HCT116 (cell line): Measurements from ENCODE around the gene TMSB4Y. TPM values are rescaled to one million over a fixed set of nuclear protein-coding genes. Genes with fewer than 3 reads are reported as not detected.

Experiments
- ATAC-seq: fragments of 200-7000 bp; cut with Tn5 transposase; 2 replicates; pipeline ENCODE4 v1.9.1; 2020; ENCODE audit warnings: mild to moderate bottlenecking, moderate library complexity
- BruUV-seq: library from RNA; stranded (reverse); fragments of 400-500 nt; replicated peaks from 2 replicates; lab custom pipeline; 2021; lab: Mats Ljungman, UMichigan
- CTCF ChIA-PET: fragments of 300-600 bp; sonication (Branson Sonifier 250); formaldehyde crosslinking; loops from one replicate; lab custom pipeline; 2021; ENCODE audit warnings: antibody characterized with exemption; lab: Charles Lee
- POLR2A ChIA-PET: fragments of 300-600, 350-600 bp; sonication (Branson Sonifier 250); formaldehyde crosslinking; loops from one replicate; lab custom pipeline; 2021; ENCODE audit warnings: antibody characterized with exemption; lab: Charles Lee
- RAD21 ChIA-PET, 2 experiments: fragments of 300-600 bp; sonication (Branson Sonifier 250); formaldehyde crosslinking; loops; one replicate each; lab custom pipeline; 2023; ENCODE audit warnings: low total read pairs in 2 of 2; ENCODE audit not compliant: uncharacterized antibody in 2 of 2, unreplicated experiment in 2 of 2, low non-redundant PET in 1 of 2; lab: Charles Lee
- DNase-seq: peaks from one replicate; pipeline ENCODE4 v3.0.0-alpha.2; 2010; ENCODE audit warnings: low read depth, low spot score
- H2AFZ ChIP-seq: fragments of 200-600 bp; shearing (Covaris generic), sonication (generic); 2 replicates; pipeline ENCODE4 v1.6.1; 2017; ENCODE audit warnings: low read depth, mixed run types, mixed read lengths, antibody characterized with exemption, low read length; ENCODE audit not compliant: poor library complexity, severe bottlenecking
- H3K27ac ChIP-seq: 2 replicates; pipeline ENCODE4 v1.5.1; 2012; ENCODE audit warnings: low read depth, low read length
- H3K27me3 ChIP-seq: fragments of 200-600 bp; sonication (generic); 2 replicates; pipeline ENCODE4 v1.6.1; 2016; ENCODE audit warnings: mixed run types, low read length, mixed read lengths; ENCODE audit not compliant: insufficient read depth
- H3K36me3 ChIP-seq, 2 experiments: fragments of 200-500 bp in 1 of 2; fragments of 200-600 bp in 1 of 2; sonication (Bioruptor generic) in 1 of 2; sonication (generic) in 1 of 2; 2 replicates each; pipeline versions ENCODE4 v1.5.1 to v1.6.1; 2014 to 2016; ENCODE audit warnings: low read length in 2 of 2, inconsistent platforms in 1 of 2, mixed read lengths in 1 of 2, mixed run types in 1 of 2; ENCODE audit not compliant: insufficient read depth in 2 of 2, control insufficient read depth in 1 of 2
- H3K4me1 ChIP-seq, 2 experiments: fragments of 200-600 bp in 1 of 2; sonication (generic) in 1 of 2; 2 replicates each; pipeline versions ENCODE4 v1.5.1 to v1.6.1; 2012 to 2017; ENCODE audit warnings: low read length in 2 of 2, inconsistent platforms in 1 of 2, mild to moderate bottlenecking in 1 of 2, mixed read lengths in 1 of 2, mixed run types in 1 of 2, moderate library complexity in 1 of 2; ENCODE audit not compliant: insufficient read depth in 2 of 2, control insufficient read depth in 1 of 2
- H3K4me2 ChIP-seq: fragments of 200-600 bp; sonication (generic); 2 replicates; pipeline ENCODE4 v1.6.1; 2017; ENCODE audit warnings: mixed run types, low read length, mixed read lengths
- H3K4me3 ChIP-seq, 2 experiments: fragments of 200-600 bp in 1 of 2; sonication (generic) in 1 of 2; replicated peaks in 1 of 2; 2 replicates each; pipeline ENCODE4 v1.5.1; 2011 to 2016; ENCODE audit warnings: low read length in 2 of 2, control low read depth in 1 of 2, low read depth in 1 of 2, mild to moderate bottlenecking in 1 of 2, mixed read lengths in 1 of 2, mixed run types in 1 of 2
- H3K79me2 ChIP-seq: fragments of 200-600 bp; sonication (generic); 2 replicates; pipeline ENCODE4 v1.6.1; 2017; ENCODE audit warnings: mild to moderate bottlenecking, mixed run types, low read length, moderate library complexity, mixed read lengths; ENCODE audit not compliant: insufficient read depth
- H3K9ac ChIP-seq: fragments of 200-600 bp; sonication (generic); 2 replicates; pipeline ENCODE4 v1.6.1; 2016; ENCODE audit warnings: low read length, mixed read lengths
- H3K9me2 ChIP-seq: fragments of 200-600 bp; sonication (generic), shearing (Covaris generic); 2 replicates; pipeline ENCODE4 v1.6.1; 2017; ENCODE audit warnings: mixed run types, mild to moderate bottlenecking, moderate library complexity; ENCODE audit not compliant: insufficient read depth
- H3K9me3 ChIP-seq, 2 experiments: fragments of 200-500 bp in 1 of 2; fragments of 200-600 bp in 1 of 2; sonication (Bioruptor generic) in 1 of 2; sonication (generic) in 1 of 2; 2 replicates each; pipeline ENCODE4 v1.6.1; 2014 to 2017; ENCODE audit warnings: low read length in 2 of 2, mixed read lengths in 2 of 2, inconsistent platforms in 1 of 2, low read depth in 1 of 2, mild to moderate bottlenecking in 1 of 2, mixed run types in 1 of 2, moderate library complexity in 1 of 2; ENCODE audit not compliant: control insufficient read depth in 1 of 2, insufficient read depth in 1 of 2
- H4K20me1 ChIP-seq: fragments of 200-600 bp; sonication (generic), shearing (Covaris generic); 2 replicates; pipeline ENCODE4 v1.6.1; 2017; ENCODE audit warnings: mixed run types, mild to moderate bottlenecking, moderate library complexity; ENCODE audit not compliant: insufficient read depth
- ELF1 ChIP-seq: IDR thresholded peaks from 2 replicates; pipeline ENCODE4 v1.6.1; 2012; ENCODE audit warnings: low read depth, borderline replicate concordance
- EZH2phosphoT487 ChIP-seq: fragments of 200-600 bp; IDR thresholded peaks from 2 replicates; pipeline ENCODE4 v1.6.1; 2018; ENCODE audit warnings: antibody characterized with exemption, borderline replicate concordance
- MAX ChIP-seq: IDR thresholded peaks from 2 replicates; pipeline ENCODE4 v1.6.1; 2012
- SP1 ChIP-seq: IDR thresholded peaks from 2 replicates; pipeline ENCODE4 v1.6.1; 2012; ENCODE audit warnings: low read depth
- YY1 ChIP-seq: IDR thresholded peaks from 2 replicates; pipeline ENCODE4 v1.6.1; 2011; ENCODE audit warnings: low read length, low read depth, moderate library complexity, mild to moderate bottlenecking; ENCODE audit not compliant: insufficient replicate concordance; ENCODE audit errors: extremely low read depth
- intact Hi-C: fragments of 100-400 bp; cut with micrococcal nuclease; formaldehyde crosslinking; loops from 2 replicates; pipeline ENCODE4 v1.10.0; 2022
- total RNA-seq: library from RNA; stranded (reverse); gene quantifications from one replicate; pipeline ENCODE4 v1.2.1, GENCODE V29; 2021; ENCODE audit not compliant: unreplicated experiment
- TF ChIP-seq, protein P1 (sequence below), 3 experiments: fragments of 200-600 bp in 1 of 3; sonication (generic) in 1 of 3; IDR thresholded peaks in 2 of 3; conservative IDR thresholded peaks in 1 of 3; 2 replicates each; pipeline ENCODE4 v1.5.1; 2012 to 2017; ENCODE audit warnings: low read depth in 2 of 3, low read length in 2 of 3, antibody characterized with exemption in 1 of 3, borderline replicate concordance in 1 of 3, control low read depth in 1 of 3, mild to moderate bottlenecking in 1 of 3, mixed read lengths in 1 of 3, mixed run types in 1 of 3, moderate library complexity in 1 of 3; ENCODE audit not compliant: insufficient read depth in 1 of 3

The TMSB4Y gene
- total RNA-seq, 1 experiment from 2014 or later, result 0.76 TPM

GRCh38 chrY:13754661-13755060 lies 51.0 kb downstream of the TMSB4Y start:
- intact Hi-C loops, result no loop called here
- Histone ChIP-seq H3K4me2 (no peak overlapping the region), H4K20me1 (no peaks in the 10 kb centered on the region), H3K79me2 (no peaks in the 10 kb centered on the region), H3K27ac (no peak overlapping the region), H2AFZ (no peak overlapping the region), H3K9me3 (no peaks in the 10 kb centered on the region), H3K4me3 (no peak overlapping the region), H3K4me1 (no peaks in the 10 kb centered on the region), H3K36me3 (no peaks in the 10 kb centered on the region), H3K27me3 (no peaks in the 10 kb centered on the region), H3K9me2 (no peaks in the 10 kb centered on the region), H3K9ac (no peak overlapping the region)
- POLR2A ChIA-PET, result no interaction called here
- TF ChIP-seq ELF1, result no peak
- TF ChIP-seq SP1, result no peak
- TF ChIP-seq MAX, result no peak
- TF ChIP-seq, protein P1, sequence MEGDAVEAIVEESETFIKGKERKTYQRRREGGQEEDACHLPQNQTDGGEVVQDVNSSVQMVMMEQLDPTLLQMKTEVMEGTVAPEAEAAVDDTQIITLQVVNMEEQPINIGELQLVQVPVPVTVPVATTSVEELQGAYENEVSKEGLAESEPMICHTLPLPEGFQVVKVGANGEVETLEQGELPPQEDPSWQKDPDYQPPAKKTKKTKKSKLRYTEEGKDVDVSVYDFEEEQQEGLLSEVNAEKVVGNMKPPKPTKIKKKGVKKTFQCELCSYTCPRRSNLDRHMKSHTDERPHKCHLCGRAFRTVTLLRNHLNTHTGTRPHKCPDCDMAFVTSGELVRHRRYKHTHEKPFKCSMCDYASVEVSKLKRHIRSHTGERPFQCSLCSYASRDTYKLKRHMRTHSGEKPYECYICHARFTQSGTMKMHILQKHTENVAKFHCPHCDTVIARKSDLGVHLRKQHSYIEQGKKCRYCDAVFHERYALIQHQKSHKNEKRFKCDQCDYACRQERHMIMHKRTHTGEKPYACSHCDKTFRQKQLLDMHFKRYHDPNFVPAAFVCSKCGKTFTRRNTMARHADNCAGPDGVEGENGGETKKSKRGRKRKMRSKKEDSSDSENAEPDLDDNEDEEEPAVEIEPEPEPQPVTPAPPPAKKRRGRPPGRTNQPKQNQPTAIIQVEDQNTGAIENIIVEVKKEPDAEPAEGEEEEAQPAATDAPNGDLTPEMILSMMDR (IDR thresholded peaks at IDR 0.05 in 2 of 3, conservative IDR thresholded peaks at IDR 0.05 in 1 of 3; ENCODE audit: borderline replicate concordance in 1 of 3, insufficient read depth in 1 of 3, low read depth in 2 of 3, low read length in 2 of 3), result no peak
- TF ChIP-seq EZH2phosphoT487, result no peak
- no peak for TF ChIP-seq YY1
- RAD21 ChIA-PET, result no interaction called here
- CTCF ChIA-PET, result no interaction called here
- no peak for DNase-seq
- no peak for ATAC-seq
- BruUV-seq, result no TSS peak

Other genes with a start within 250 kb of the TMSB4Y start
- gene UTY, start 223.9 kb upstream of the TMSB4Y start, total RNA-seq, result 5.9 TPM